Measurements from ENCODE around the gene SOX13.
"Not testable (repeated sequence)": the region's sequence is repeated elsewhere in the genome, so short reads cannot be mapped to it uniquely, and the experiment has no call there.

SOX13 gene

GRCh38 chr1:204072931-204073836 lies at the start of gene SOX13:
TSS of gene SOX13 (plus strand) at chr1:204073115. CDS start at chr1:204112916, 39,801 bp downstream.
- no peak for DNase-seq

DNA sequence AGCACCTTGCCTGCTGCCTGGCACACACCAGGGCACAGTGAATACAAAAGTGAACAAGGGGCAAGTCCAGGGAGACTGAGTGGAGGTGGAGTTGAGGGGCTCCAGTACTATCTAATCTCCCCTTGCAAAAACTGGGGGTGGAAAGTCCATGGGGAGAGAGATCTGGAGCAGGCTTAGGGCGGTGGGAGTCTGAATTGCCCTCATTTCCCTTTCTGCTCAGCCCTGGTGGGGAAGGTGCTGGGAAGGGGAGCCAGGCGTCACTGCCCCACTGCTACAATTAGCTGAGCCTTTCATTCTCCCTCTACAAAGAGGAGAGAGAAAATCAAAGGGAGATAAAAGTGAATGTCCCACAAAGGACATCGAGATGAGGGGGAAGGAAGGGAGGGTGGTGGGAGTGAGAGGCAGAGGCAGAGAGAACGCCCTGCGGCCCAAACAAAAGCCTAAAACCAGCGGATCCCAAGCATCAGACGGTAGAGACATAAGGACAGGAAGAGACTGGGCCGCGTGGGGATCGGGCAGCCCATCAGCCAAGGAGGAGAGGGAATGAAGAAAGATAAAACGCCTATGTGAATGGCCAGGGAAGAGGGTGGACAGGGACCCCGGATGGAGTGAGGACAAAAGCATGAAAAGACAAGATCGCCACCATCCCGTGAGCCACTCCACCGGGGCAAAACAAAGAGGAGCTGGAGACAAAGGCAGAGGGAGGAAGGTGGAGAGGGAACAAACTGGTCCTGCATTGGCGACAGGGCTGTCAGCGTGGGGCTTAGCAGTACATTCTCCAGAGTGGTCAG lies 46.8 kb upstream of the SOX13 start:
- no peak for DNase-seq

DNA sequence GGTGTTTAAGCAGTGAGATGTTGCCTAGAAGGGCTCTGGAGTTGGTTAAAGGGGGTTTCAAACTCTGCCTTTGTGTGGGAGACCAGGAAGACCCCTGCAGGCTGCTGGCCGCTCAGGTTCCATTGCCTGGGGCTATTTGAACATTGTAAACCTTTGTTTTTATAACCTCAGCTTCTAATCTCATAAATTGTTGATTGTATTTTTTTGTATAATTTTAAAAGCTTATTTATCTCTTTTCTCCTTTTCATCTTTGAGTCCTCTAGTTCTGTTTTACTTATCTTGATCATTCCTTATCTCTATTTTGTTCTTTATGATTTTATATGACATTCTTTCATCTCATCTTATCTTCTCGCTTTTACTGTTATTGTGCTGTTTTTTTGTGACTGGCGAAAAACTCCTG lies 45.5 kb upstream of the SOX13 start:
- no peak for DNase-seq

DNA sequence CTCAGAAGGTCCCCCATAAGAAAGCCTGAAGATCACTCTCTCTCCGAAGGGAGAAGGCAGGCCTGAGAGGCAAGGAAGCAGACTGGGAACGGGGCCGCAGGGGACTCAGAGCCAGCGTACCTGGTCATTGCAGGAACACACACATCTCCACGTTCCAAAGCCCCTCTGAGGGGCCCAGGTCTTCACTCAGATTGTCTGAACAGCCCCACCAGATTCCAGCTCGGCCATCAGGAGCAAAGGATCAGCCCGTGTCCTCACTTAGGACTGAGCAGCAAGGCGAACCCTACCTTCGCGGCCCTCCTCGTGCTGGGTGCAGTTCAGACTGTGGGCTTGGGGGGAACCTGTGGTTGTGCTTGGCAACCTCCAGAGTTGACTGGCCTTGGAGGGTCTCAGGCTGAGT lies 43.9 kb upstream of the SOX13 start:
- DNase-seq, result no peak

DNA sequence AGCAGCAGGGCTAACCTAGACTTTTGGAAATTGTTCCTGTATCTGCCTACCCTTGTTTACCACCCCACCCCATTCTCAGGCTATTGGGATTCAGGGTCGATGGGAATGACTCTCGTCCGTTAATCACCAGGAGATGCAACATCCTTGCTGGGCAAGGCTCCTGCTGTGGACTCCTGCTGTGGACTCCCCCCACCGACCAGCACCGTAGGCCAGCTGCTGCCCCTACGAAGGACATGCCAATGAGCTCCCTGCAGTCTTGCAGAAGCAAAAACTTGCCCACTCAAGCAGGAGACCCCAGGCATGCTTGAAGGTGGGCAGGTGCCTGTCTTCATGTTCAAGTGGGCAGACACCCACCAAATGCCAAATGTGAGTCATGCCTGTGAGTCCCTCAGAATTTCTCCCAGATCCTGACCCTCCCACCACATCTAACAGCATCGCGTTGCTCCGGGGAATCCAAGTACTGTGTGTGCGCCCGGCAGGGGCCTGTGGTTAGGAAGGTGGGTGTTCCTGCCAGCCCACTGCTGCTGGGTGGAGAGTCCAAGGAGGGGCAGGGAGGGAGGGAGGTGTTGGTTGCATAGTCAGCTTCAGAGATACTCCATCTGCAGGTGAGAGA lies 41.7 kb upstream of the SOX13 start:
- no peak for DNase-seq

GRCh38 chr1:204032642-204033235 lies 40.2 kb upstream of the SOX13 start:
- no peak for DNase-seq

- DNase-seq, result no peak
Measured at GRCh38 chr1:204033306-204033705, 39.6 kb upstream of the SOX13 start.

DNA sequence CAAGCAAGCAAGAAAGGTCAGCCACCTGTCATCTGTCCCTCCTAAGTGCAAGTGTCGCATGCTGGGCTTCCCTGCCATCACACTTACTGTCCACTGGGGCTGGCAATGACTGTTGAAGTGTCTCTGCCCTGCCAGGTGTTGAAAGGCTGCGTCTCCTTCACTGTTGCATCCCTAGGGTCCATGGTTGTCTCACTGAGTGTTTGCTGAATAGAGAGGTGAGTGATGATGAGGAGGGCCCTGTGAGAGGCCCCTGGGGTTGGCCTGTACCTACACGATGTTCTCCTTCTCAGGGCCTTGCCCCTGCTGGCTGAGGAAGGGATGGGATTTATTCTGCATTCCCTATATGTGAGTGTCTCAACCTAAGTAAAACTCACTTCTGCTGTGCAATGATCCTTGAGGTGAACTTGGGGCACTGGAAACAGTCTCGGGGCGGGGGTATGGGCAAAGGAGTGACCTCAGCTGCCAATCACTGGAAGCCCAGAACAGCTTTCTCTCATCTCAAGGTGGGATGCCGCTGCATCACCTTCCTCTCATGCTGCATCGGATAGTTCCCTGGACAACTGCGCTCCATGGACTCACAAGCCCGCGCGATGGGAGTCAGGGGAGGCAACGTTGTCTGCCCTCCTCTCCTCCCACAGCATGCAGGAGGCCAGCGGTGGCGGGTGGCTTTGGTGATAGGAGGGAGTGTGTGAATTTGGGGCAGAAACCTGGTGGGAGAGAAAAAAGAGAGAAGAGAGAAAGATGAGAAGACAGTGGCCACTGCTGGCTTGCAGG lies 35.8 kb upstream of the SOX13 start:
- no peak for DNase-seq

- no peak for DNase-seq
Measured at GRCh38 chr1:204041232-204041767, 31.6 kb upstream of the SOX13 start.

GRCh38 chr1:204041803-204042505 lies 31.0 kb upstream of the SOX13 start:
- no peak for DNase-seq

DNA sequence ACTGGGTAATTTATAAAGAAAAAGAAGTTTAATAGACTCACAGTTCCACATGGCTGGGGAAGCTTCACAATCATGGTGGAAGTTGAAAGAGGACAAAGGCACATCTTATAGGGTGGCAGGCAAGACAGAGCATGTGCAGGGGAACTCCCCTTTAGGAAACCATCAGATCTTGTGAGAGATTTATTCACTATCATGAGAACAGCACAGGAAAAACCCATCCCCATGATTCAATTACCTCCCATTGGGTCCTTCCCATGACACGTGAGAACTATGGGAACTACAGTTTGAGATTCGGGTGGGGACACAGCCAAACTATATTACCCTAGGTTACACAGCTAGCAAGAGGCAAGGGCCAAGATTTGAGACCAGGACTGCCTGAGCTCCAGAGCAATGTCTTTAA lies 30.4 kb upstream of the SOX13 start:
- DNase-seq, result no peak

GRCh38 chr1:204043680-204044079 lies 29.2 kb upstream of the SOX13 start:
- no peak for DNase-seq

- DNase-seq, result no peak
Measured at GRCh38 chr1:204044448-204044847, 28.5 kb upstream of the SOX13 start.

DNA sequence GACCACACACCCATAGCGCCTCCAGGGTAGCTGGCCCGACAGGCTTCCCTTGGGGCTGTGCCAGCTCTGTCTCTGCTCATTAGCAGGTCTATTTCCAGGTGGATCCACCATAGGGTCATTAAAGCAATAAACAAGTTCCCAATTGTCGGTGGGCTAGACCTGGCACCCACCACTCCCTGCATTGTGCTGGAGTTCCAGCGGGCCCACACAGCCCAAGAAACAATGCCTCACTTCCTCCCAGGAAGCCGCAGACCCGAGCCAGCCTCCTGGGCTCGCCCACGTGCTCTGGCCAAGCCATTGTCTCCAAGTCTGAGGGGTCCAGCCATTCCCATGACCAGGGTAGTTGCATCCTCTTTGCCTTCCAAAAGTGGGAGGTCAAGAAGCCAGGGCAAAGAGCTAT lies 27.5 kb upstream of the SOX13 start:
- no peak for DNase-seq

DNA sequence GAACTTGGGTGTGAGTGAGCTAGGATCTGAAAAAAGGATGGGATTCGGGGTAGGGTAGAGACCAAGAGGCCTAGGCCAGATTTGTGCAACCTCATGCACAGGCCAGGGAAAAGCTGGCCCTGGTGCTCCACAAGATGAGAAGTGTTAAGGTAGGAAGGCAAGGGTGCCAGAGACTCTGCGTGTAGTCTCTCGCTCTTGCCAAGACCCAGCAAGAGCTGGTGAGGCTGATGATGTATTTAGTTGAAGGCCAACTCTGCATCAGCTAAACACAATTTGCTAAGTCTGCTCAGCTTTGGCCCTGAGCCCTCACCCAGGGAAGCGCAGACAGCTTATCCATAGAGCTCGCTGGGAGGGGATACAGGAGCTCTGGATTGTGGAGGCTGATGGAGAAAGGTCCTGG lies 26.6 kb upstream of the SOX13 start:
- DNase-seq, result no peak

- not testable (repeated sequence) for DNase-seq
Measured at GRCh38 chr1:204048796-204049195, 24.1 kb upstream of the SOX13 start.

- no peak for DNase-seq
Measured at GRCh38 chr1:204051258-204051657, 21.7 kb upstream of the SOX13 start.

DNA sequence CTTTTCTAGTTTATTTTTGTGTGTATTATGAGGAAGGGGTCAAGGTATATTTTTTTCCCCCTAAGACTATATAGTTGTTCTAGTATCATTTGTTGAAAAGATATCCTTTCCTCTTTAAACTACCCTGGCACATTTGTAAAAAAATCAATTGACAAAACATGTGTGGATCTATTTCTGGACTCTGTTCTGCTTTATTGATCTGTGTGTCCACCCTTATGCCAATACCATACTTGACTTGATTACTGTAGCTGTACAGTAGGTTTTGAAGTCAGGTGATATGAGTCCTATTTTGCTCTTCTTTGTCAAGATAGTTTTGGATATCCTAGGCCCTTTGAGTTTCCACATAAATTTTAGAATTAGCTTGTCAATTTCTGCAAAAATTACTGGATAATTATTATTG lies 21.2 kb upstream of the SOX13 start:
- no peak for DNase-seq

- no peak for DNase-seq
Measured at GRCh38 chr1:204053893-204054292, 19.0 kb upstream of the SOX13 start.

DNA sequence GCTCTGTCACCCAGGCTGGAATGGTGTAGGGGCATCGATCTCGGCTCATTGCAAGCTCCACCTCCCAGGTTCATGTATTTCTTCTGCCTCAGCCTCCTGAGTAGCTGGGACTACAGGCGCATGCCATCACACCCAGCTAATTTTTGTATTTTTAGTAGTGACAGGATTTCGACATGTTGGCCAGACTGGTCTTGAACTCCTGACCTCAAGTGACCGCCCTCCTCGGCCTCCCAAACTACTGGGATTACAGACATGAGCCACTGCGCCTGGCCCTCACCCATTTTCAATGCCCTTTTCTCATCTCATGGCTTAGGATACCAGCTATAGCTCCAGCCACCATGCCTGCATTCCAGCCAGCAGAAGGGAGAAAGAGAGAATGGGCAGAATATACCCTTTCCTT lies 12.9 kb upstream of the SOX13 start:
- no peak for DNase-seq

DNA sequence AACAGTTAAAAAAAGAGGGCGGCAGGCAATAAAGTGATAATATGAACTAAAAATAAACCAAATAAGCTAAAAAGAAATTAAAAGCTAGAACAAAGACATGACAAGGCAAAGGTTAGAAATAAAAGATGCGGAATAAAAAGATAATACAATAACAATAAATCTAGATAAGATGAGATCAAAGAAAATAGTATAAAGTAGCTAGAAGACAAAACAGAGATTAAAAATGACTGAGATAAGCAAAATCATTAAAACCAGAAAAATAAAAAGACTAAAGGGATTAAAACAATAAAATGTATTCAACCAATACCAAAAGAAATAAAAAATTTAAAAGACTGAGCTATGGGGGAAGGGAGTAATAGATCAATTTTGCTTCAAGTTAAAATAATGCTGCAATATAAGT lies 10.8 kb upstream of the SOX13 start:
- no peak for DNase-seq
